Measurements from ENCODE around the gene SDF4. TPM values are rescaled to one million over a fixed set of nuclear protein-coding genes. Genes with fewer than 3 reads are reported as not detected.

The SDF4 gene
- total RNA-seq, 4 donors from 2014 or later = 109 to 144 (median 138) TPM

- DNase-seq = no peak
- intact Hi-C loops (cut with DNase I) = no loop called here
- H3K27ac ChIP-seq = no peak overlapping the region
- WGBS, 2 donors = 94 to 95% methylated on average over 11 of the region's 11 CpGs
- TF ChIP-seq POLR2A (IDR thresholded peaks at IDR 0.05) (no peak), CTCF (IDR thresholded peaks at IDR 0.05) (no peak)
- H3K9me3 ChIP-seq = no peaks in the 10 kb centered on the region
- H3K4me3 ChIP-seq (replicated peaks in 1 of 3) = no peak overlapping the region
- no peaks in the 10 kb centered on the region for H3K27me3 ChIP-seq
- H3K4me1 ChIP-seq = no peaks in the 10 kb centered on the region
- H3K36me3 ChIP-seq = no peaks in the 10 kb centered on the region
These were observed 40.1 kb downstream of the SDF4 start for GRCh38 chr1:1191734-1192133.

GRCh38 chr1:1189111-1189510 is 42.7 kb downstream of the SDF4 start:
- H3K9me3 ChIP-seq = no peaks in the 10 kb centered on the region
- no peaks in the 10 kb centered on the region for H3K4me1 ChIP-seq
- H3K27me3 ChIP-seq = no peaks in the 10 kb centered on the region
- no peak overlapping the region for H3K4me3 ChIP-seq (replicated peaks in 1 of 3)
- 88 to 89% methylated on average over 5 of the region's 5 CpGs for WGBS, 2 donors
- intact Hi-C loops (cut with DNase I) = no loop called here
- H3K36me3 ChIP-seq = no peaks in the 10 kb centered on the region
- TF ChIP-seq POLR2A (IDR thresholded peaks at IDR 0.05) (no peak), CTCF (IDR thresholded peaks at IDR 0.05) (no peak)
- DNase-seq = no peak
- no peak overlapping the region for H3K27ac ChIP-seq

- no peaks in the 10 kb centered on the region for H3K27me3 ChIP-seq
- TF ChIP-seq POLR2A (IDR thresholded peaks at IDR 0.05) = no peak
- TF ChIP-seq CTCF (IDR thresholded peaks at IDR 0.05) = no peak
- no peak overlapping the region for H3K4me3 ChIP-seq (replicated peaks in 1 of 3)
- DNase-seq = no peak
- H3K36me3 ChIP-seq = no peaks in the 10 kb centered on the region
- intact Hi-C loops (cut with DNase I) = no loop called here
- H3K4me1 ChIP-seq = no peaks in the 10 kb centered on the region
- H3K9me3 ChIP-seq = no peaks in the 10 kb centered on the region
- no peak overlapping the region for H3K27ac ChIP-seq
These were observed 43.9 kb downstream of the SDF4 start for GRCh38 chr1:1187938-1188337.

- Histone ChIP-seq H3K9me3 (no peaks in the 10 kb centered on the region), H3K36me3 (no peaks in the 10 kb centered on the region), H3K4me1 (no peaks in the 10 kb centered on the region), H3K4me3 (replicated peaks in 1 of 3) (no peak overlapping the region), H3K27me3 (no peaks in the 10 kb centered on the region), H3K27ac (no peak overlapping the region)
- no peak for DNase-seq
- intact Hi-C loops (cut with DNase I) = no loop called here
- TF ChIP-seq CTCF (IDR thresholded peaks at IDR 0.05) (no peak), POLR2A (IDR thresholded peaks at IDR 0.05) (no peak)
- WGBS, 2 donors = 80 to 98% methylated on average over 7 to 25 of the region's 31 CpGs
These were observed 46.6 kb downstream of the SDF4 start for GRCh38 chr1:1185101-1185765.

- Histone ChIP-seq H3K4me1 (no peaks in the 10 kb centered on the region), H3K9me3 (no peaks in the 10 kb centered on the region), H3K27ac (no peak overlapping the region), H3K27me3 (no peaks in the 10 kb centered on the region), H3K4me3 (replicated peaks in 1 of 3) (no peak overlapping the region), H3K36me3 (no peaks in the 10 kb centered on the region)
- no peak for DNase-seq
- intact Hi-C loops (cut with DNase I) = no loop called here
- WGBS, 2 donors = 88 to 91% methylated on average over 19 to 30 of the region's 33 CpGs
- TF ChIP-seq POLR2A (IDR thresholded peaks at IDR 0.05) (no peak), CTCF (IDR thresholded peaks at IDR 0.05) (no peak)
These were observed 47.7 kb downstream of the SDF4 start for GRCh38 chr1:1183833-1184775.
